ENCODE data around the gene UGT2B10. TPM values are rescaled to one million over a fixed set of nuclear protein-coding genes. Genes with fewer than 3 reads are reported as not detected.
A peak's percentile ranks its signal among the peaks of the same experiment; 100 is the strongest.

The UGT2B10 gene
- total and polyA plus RNA-seq, 2 of the 13 experiments (the other 11 are each of a cell fraction or from before 2014, with no cell fraction given): 107 to 148 TPM

DNA sequence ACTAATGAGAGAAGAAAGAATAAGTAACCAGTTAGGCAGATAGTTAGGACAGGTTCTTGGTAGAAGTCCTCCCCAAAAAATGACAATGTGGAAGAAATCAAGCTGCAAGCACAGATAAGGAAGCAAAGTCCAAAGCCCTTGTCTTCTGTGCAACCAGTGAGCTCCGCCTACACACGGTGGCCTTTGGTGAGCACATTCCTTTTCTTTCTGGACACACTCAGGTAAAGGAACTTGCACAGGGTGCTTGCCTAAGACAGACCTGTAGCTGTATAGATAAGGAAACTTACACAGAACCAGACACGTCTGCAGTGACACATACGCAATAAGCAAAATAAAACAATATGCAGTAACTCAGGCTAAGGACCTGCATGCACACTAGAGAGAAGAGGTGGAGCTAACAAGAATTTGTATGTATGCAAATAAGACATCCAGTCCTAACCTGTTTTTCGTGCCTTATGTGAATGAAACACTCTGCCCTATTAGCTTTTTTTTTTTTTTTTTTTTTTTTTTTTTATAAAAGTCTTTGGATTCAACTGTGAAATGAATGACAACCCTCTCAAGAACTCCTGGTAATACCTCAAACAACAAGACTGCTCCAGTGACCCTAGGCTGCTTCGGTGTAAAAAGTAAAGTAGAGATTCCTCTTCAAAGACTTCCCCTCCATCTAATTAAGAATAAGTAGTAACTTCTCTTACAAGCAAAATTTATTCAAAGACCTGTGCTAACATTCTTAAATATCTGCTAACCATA, 48.8 kb downstream of the UGT2B10 start (continued):
- TF ChIP-seq, protein P1, sequence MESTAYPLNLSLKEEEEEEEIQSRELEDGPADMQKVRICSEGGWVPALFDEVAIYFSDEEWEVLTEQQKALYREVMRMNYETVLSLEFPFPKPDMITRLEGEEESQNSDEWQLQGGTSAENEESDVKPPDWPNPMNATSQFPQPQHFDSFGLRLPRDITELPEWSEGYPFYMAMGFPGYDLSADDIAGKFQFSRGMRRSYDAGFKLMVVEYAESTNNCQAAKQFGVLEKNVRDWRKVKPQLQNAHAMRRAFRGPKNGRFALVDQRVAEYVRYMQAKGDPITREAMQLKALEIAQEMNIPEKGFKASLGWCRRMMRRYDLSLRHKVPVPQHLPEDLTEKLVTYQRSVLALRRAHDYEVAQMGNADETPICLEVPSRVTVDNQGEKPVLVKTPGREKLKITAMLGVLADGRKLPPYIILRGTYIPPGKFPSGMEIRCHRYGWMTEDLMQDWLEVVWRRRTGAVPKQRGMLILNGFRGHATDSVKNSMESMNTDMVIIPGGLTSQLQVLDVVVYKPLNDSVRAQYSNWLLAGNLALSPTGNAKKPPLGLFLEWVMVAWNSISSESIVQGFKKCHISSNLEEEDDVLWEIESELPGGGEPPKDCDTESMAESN (CRISPR knock-in tag; conservative IDR thresholded peaks at IDR 0.05): no peak
- TF ChIP-seq, protein P2, sequence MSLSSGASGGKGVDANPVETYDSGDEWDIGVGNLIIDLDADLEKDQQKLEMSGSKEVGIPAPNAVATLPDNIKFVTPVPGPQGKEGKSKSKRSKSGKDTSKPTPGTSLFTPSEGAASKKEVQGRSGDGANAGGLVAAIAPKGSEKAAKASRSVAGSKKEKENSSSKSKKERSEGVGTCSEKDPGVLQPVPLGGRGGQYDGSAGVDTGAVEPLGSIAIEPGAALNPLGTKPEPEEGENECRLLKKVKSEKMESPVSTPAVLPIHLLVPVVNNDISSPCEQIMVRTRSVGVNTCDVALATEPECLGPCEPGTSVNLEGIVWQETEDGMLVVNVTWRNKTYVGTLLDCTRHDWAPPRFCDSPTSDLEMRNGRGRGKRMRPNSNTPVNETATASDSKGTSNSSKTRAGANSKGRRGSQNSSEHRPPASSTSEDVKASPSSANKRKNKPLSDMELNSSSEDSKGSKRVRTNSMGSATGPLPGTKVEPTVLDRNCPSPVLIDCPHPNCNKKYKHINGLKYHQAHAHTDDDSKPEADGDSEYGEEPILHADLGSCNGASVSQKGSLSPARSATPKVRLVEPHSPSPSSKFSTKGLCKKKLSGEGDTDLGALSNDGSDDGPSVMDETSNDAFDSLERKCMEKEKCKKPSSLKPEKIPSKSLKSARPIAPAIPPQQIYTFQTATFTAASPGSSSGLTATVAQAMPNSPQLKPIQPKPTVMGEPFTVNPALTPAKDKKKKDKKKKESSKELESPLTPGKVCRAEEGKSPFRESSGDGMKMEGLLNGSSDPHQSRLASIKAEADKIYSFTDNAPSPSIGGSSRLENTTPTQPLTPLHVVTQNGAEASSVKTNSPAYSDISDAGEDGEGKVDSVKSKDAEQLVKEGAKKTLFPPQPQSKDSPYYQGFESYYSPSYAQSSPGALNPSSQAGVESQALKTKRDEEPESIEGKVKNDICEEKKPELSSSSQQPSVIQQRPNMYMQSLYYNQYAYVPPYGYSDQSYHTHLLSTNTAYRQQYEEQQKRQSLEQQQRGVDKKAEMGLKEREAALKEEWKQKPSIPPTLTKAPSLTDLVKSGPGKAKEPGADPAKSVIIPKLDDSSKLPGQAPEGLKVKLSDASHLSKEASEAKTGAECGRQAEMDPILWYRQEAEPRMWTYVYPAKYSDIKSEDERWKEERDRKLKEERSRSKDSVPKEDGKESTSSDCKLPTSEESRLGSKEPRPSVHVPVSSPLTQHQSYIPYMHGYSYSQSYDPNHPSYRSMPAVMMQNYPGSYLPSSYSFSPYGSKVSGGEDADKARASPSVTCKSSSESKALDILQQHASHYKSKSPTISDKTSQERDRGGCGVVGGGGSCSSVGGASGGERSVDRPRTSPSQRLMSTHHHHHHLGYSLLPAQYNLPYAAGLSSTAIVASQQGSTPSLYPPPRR (CRISPR knock-in tag; IDR thresholded peaks at IDR 0.05; ENCODE audit: borderline replicate concordance): peak; percentile 79
- peak; percentile 83 for TF ChIP-seq CEBPG (CRISPR knock-in tag; IDR thresholded peaks at IDR 0.05)
- TF ChIP-seq ZNF331 (CRISPR knock-in tag; IDR thresholded peaks at IDR 0.05): peak; percentile 68
- TF ChIP-seq ZNF564 (CRISPR knock-in tag; IDR thresholded peaks at IDR 0.05): no peak
- peak; percentile 50 for TF ChIP-seq ASH2L (IDR thresholded peaks at IDR 0.05; ENCODE audit: insufficient read length, low read depth, low read length)
- no peak for TF ChIP-seq KLF13 (CRISPR knock-in tag; IDR thresholded peaks at IDR 0.05)
- TF ChIP-seq, protein P3, sequence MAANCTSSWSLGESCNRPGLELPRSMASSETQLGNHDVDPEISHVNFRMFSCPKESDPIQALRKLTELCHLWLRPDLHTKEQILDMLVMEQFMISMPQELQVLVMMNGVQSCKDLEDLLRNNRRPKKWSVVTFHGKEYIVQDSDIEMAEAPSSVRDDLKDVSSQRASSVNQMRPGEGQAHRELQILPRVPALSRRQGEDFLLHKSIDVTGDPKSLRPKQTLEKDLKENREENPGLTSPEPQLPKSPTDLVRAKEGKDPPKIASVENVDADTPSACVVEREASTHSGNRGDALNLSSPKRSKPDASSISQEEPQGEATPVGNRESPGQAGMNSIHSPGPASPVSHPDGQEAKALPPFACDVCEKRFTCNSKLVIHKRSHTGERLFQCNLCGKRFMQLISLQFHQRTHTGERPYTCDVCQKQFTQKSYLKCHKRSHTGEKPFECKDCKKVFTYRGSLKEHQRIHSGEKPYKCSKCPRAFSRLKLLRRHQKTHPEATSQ (CRISPR knock-in tag; IDR thresholded peaks at IDR 0.05; ENCODE audit: borderline replicate concordance): peak; percentile 31; the same call in 1 of the 2 replicates
- TF ChIP-seq, protein P4, sequence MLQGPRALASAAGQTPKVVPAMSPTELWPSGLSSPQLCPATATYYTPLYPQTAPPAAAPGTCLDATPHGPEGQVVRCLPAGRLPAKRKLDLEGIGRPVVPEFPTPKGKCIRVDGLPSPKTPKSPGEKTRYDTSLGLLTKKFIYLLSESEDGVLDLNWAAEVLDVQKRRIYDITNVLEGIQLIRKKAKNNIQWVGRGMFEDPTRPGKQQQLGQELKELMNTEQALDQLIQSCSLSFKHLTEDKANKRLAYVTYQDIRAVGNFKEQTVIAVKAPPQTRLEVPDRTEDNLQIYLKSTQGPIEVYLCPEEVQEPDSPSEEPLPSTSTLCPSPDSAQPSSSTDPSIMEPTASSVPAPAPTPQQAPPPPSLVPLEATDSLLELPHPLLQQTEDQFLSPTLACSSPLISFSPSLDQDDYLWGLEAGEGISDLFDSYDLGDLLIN (CRISPR knock-in tag; IDR thresholded peaks at IDR 0.05; ENCODE audit: borderline replicate concordance): no peak
- TF ChIP-seq, protein P5, sequence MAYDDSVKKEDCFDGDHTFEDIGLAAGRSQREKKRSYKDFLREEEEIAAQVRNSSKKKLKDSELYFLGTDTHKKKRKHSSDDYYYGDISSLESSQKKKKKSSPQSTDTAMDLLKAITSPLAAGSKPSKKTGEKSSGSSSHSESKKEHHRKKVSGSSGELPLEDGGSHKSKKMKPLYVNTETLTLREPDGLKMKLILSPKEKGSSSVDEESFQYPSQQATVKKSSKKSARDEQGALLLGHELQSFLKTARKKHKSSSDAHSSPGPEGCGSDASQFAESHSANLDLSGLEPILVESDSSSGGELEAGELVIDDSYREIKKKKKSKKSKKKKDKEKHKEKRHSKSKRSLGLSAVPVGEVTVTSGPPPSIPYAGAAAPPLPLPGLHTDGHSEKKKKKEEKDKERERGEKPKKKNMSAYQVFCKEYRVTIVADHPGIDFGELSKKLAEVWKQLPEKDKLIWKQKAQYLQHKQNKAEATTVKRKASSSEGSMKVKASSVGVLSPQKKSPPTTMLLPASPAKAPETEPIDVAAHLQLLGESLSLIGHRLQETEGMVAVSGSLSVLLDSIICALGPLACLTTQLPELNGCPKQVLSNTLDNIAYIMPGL (CRISPR knock-in tag; IDR thresholded peaks at IDR 0.05; ENCODE audit: borderline replicate concordance in 1 of 2, low read depth in 1 of 2): 0 out of 4 replicates have a peak, but pooled peaks of 1 of the 2 experiments have one; percentile 24
- TF ChIP-seq IKZF4 (CRISPR knock-in tag; IDR thresholded peaks at IDR 0.05; ENCODE audit: borderline replicate concordance, low read depth, not compliant biosample characterization): no peak
- TF ChIP-seq ISL2 (CRISPR knock-in tag; IDR thresholded peaks at IDR 0.05): peak; percentile 73
- TF ChIP-seq ZNF484 (CRISPR knock-in tag; IDR thresholded peaks at IDR 0.05; ENCODE audit: borderline replicate concordance, low read depth): no peak
